ENCODE data around the gene SECISBP2L. TPM values are rescaled to one million over a fixed set of nuclear protein-coding genes. Genes with fewer than 3 reads are reported as not detected.

The SECISBP2L gene
- total RNA-seq, 1 experiment from 2014 or later: 36.4 TPM

GRCh38 chr15:48983300-48983699, 62.9 kb downstream of the SECISBP2L start:
- TF ChIP-seq CTCF (conservative IDR thresholded peaks at IDR 0.05; ENCODE audit: low read depth, low read length): no peak
- TF ChIP-seq EZH2 (IDR thresholded peaks at IDR 0.05; ENCODE audit: borderline replicate concordance, low read depth, low read length, poor library complexity, severe bottlenecking): no peak
- H3K27ac ChIP-seq (ENCODE audit: low read depth, low read length, poor library complexity, severe bottlenecking): no peak overlapping the region
- intact Hi-C loops (cut with micrococcal nuclease; ENCODE audit: unreplicated experiment): no loop called here
- POLR2A ChIA-PET (ENCODE audit: low non-redundant PET): no interaction called here
- CTCF ChIA-PET: no interaction called here
- BruUV-seq (replicated peaks): no TSS peak
- H3K36me3 ChIP-seq (ENCODE audit: insufficient read depth, low read length, poor library complexity, severe bottlenecking): no peaks in the 10 kb centered on the region
- H3K9me3 ChIP-seq (ENCODE audit: low read depth, low read length, poor library complexity, severe bottlenecking): no peaks in the 10 kb centered on the region
- no peaks in the 10 kb centered on the region for H3K27me3 ChIP-seq (replicated peaks; ENCODE audit: insufficient read depth, low read depth, low read length, poor library complexity)
- H3K4me1 ChIP-seq (ENCODE audit: insufficient read depth, low read length, poor library complexity, severe bottlenecking): no peaks in the 10 kb centered on the region
- H3K4me3 ChIP-seq (ENCODE audit: low read depth, low read length, poor library complexity, severe bottlenecking): no peak overlapping the region
- no peak for DNase-seq (ENCODE audit: low spot score)

- H3K9me3 ChIP-seq (ENCODE audit: low read depth, low read length, poor library complexity, severe bottlenecking): no peaks in the 10 kb centered on the region
- ChIA-PET POLR2A (ENCODE audit: low non-redundant PET) (no interaction called here), CTCF (no interaction called here)
- no peaks in the 10 kb centered on the region for H3K36me3 ChIP-seq (ENCODE audit: insufficient read depth, low read length, poor library complexity, severe bottlenecking)
- intact Hi-C loops (cut with micrococcal nuclease; ENCODE audit: unreplicated experiment): no loop called here
- no peak overlapping the region for H3K4me3 ChIP-seq (ENCODE audit: low read depth, low read length, poor library complexity, severe bottlenecking)
- H3K27me3 ChIP-seq (replicated peaks; ENCODE audit: insufficient read depth, low read depth, low read length, poor library complexity): no peaks in the 10 kb centered on the region
- no peaks in the 10 kb centered on the region for H3K4me1 ChIP-seq (ENCODE audit: insufficient read depth, low read length, poor library complexity, severe bottlenecking)
- H3K27ac ChIP-seq (ENCODE audit: low read depth, low read length, poor library complexity, severe bottlenecking): no peak overlapping the region
- no peak for DNase-seq (ENCODE audit: low spot score)
- TF ChIP-seq CTCF (conservative IDR thresholded peaks at IDR 0.05; ENCODE audit: low read depth, low read length): no peak
- BruUV-seq (replicated peaks): no TSS peak
Observed at GRCh38 chr15:48981941-48982340, 64.3 kb downstream of the SECISBP2L start.

- DNase-seq (ENCODE audit: low spot score): no peak
- no peak overlapping the region for H3K27ac ChIP-seq (ENCODE audit: low read depth, low read length, poor library complexity, severe bottlenecking)
- ChIA-PET CTCF (no interaction called here), POLR2A (ENCODE audit: low non-redundant PET) (no interaction called here)
- BruUV-seq (replicated peaks): no TSS peak
- H3K9me3 ChIP-seq (ENCODE audit: low read depth, low read length, poor library complexity, severe bottlenecking): no peaks in the 10 kb centered on the region
- H3K27me3 ChIP-seq (replicated peaks; ENCODE audit: insufficient read depth, low read depth, low read length, poor library complexity): no peaks in the 10 kb centered on the region
- H3K4me1 ChIP-seq (ENCODE audit: insufficient read depth, low read length, poor library complexity, severe bottlenecking): peaks cover 7% of the 10 kb centered on the region
- no peak overlapping the region for H3K4me3 ChIP-seq (ENCODE audit: low read depth, low read length, poor library complexity, severe bottlenecking)
- intact Hi-C loops (cut with micrococcal nuclease; ENCODE audit: unreplicated experiment): no loop called here
- TF ChIP-seq EZH2 (IDR thresholded peaks at IDR 0.05; ENCODE audit: borderline replicate concordance, low read depth, low read length, poor library complexity, severe bottlenecking): no peak
- TF ChIP-seq CTCF (conservative IDR thresholded peaks at IDR 0.05; ENCODE audit: low read depth, low read length): no peak
- no peaks in the 10 kb centered on the region for H3K36me3 ChIP-seq (ENCODE audit: insufficient read depth, low read length, poor library complexity, severe bottlenecking)
Observed at GRCh38 chr15:48978638-48979037, 67.6 kb downstream of the SECISBP2L start.

All from A673 (cell line).